GM12878 (cell line): Measurements from ENCODE around the gene TMEM18. TPM values are rescaled to one million over a fixed set of nuclear protein-coding genes. Genes with fewer than 3 reads are reported as not detected.

Source experiments
- ATAC-seq: fragments of 200-7000 bp; cut with Tn5 transposase; 3 replicates; pipeline ENCODE4 v1.9.1; 2020; ENCODE audit warnings: mild to moderate bottlenecking, moderate library complexity
- BruUV-seq: library from RNA; stranded (reverse); fragments of 400-500 nt; replicated peaks from 2 replicates; lab custom pipeline; 2021; lab: Mats Ljungman, UMichigan
- CTCF ChIA-PET: fragments of 300-600 bp; sonication (Branson Sonifier 250); formaldehyde crosslinking; extraction: SDS; loops from one replicate; lab custom pipeline; 2021; ENCODE audit warnings: inconsistent platforms; lab: Yijun Ruan, JAX
- POLR2A ChIA-PET: fragments of 350-600 bp; formaldehyde crosslinking; extraction: SDS; loops from one replicate; lab custom pipeline; 2021; ENCODE audit warnings: inconsistent platforms; lab: Charles Lee
- RAD21 ChIA-PET: fragments of 300-600 bp; sonication (Branson Sonifier 250); formaldehyde crosslinking; loops from one replicate; lab custom pipeline; 2023; ENCODE audit warnings: antibody characterized with exemption; ENCODE audit not compliant: unreplicated experiment; lab: Charles Lee
- SMC1A ChIA-PET: fragments of 300-600 bp; sonication (Branson Sonifier 250); formaldehyde crosslinking; loops from one replicate; lab custom pipeline; 2023; ENCODE audit not compliant: unreplicated experiment, uncharacterized antibody; lab: Charles Lee
- DNase-seq: peaks from one replicate; pipeline ENCODE4 v3.0.0-alpha.2; 2011; ENCODE audit warnings: low read depth, low spot score
- FAIRE-seq: peaks from 3 replicates; lab custom pipeline; 2011; peaks lifted over from hg19 to GRCh38; lab: Jason Lieb, UNC
- H2AFZ ChIP-seq: 2 replicates; pipeline ENCODE4 v1.6.0; 2011; ENCODE audit warnings: low read depth, low read length, control low read depth; ENCODE audit not compliant: control insufficient read depth
- H3K27ac ChIP-seq: 2 replicates; pipeline ENCODE4 v1.5.1; 2011; ENCODE audit warnings: control low read depth; ENCODE audit not compliant: control insufficient read depth, insufficient read depth
- H3K27me3 ChIP-seq, 2 experiments: replicated peaks in 1 of 2; 2 replicates each; pipeline versions ENCODE4 v1.6.0 to v1.6.1; 2011; ENCODE audit warnings: low read length in 1 of 2; ENCODE audit not compliant: control insufficient read depth in 2 of 2, insufficient read depth in 2 of 2
- H3K36me3 ChIP-seq, 2 experiments: 2 replicates each; pipeline ENCODE4 v1.5.1; 2011; ENCODE audit warnings: low read length in 1 of 2; ENCODE audit not compliant: control insufficient read depth in 2 of 2, insufficient read depth in 2 of 2
- H3K4me1 ChIP-seq: 2 replicates; pipeline ENCODE4 v1.6.1; 2011; ENCODE audit warnings: mild to moderate bottlenecking, low read length, moderate library complexity, mixed read lengths; ENCODE audit not compliant: control insufficient read depth, insufficient read depth
- H3K4me2 ChIP-seq: 2 replicates; pipeline ENCODE4 v1.6.0; 2011; ENCODE audit warnings: control low read depth; ENCODE audit not compliant: control insufficient read depth, insufficient read depth
- H3K4me3 ChIP-seq: fragments of 200-600 bp; sonication (generic); 2 replicates; pipeline ENCODE4 v1.5.1; 2016
- H3K79me2 ChIP-seq: 2 replicates; pipeline ENCODE4 v1.6.0; 2011; ENCODE audit warnings: low read length; ENCODE audit not compliant: control insufficient read depth, insufficient read depth
- H3K9ac ChIP-seq: 2 replicates; pipeline ENCODE4 v1.8.0; 2011; ENCODE audit warnings: low read length, control low read depth, mixed read lengths; ENCODE audit not compliant: control insufficient read depth, insufficient read depth
- H3K9me3 ChIP-seq: replicated peaks from 3 replicates; pipeline ENCODE4 v1.5.1; 2011; ENCODE audit warnings: mild to moderate bottlenecking, low read length; ENCODE audit not compliant: control insufficient read depth, insufficient read depth
- H4K20me1 ChIP-seq: 2 replicates; pipeline ENCODE4 v1.6.0; 2011; ENCODE audit not compliant: control insufficient read depth, insufficient read depth
- BCL11A ChIP-seq: IDR thresholded peaks from 2 replicates; pipeline ENCODE4 v1.6.1; 2011; ENCODE audit warnings: low read depth, low read length
- POLR2A ChIP-seq: IDR thresholded peaks from 2 replicates; pipeline ENCODE4 v1.6.1; 2011; ENCODE audit warnings: low read depth, mild to moderate bottlenecking, low read length
- RAD51 ChIP-seq: fragments of 450-650 bp; IDR thresholded peaks from 2 replicates; pipeline ENCODE4 v1.6.1; 2016; ENCODE audit warnings: moderate library complexity, mild to moderate bottlenecking, inconsistent platforms
- SMARCA5 ChIP-seq: fragments of 450-650 bp; IDR thresholded peaks from 2 replicates; pipeline ENCODE4 v1.6.1; 2017; ENCODE audit warnings: mild to moderate bottlenecking
- STAT3 ChIP-seq: IDR thresholded peaks from 2 replicates; pipeline ENCODE4 v1.6.1; 2011; ENCODE audit warnings: low read depth, low read length, improper control_type of control experiment
- YY1 ChIP-seq: IDR thresholded peaks from 2 replicates; pipeline ENCODE4 v1.6.1; 2011; ENCODE audit warnings: low read depth, mild to moderate bottlenecking, low read length
- WGBS: methylation state at CpG from one replicate; pipeline ENCODE4 v1.1.6; 2016; ENCODE audit warnings: low lambda C conversion rate; ENCODE audit not compliant: insufficient replicate concordance, insufficient coverage; ENCODE audit errors: missing lambda C conversion rate; 5-methylcytosine and 5-hydroxymethylcytosine counted together
- in situ Hi-C: fragments of 300-500 bp; cut with MboI; formaldehyde crosslinking; loops from 9 replicates; pipeline ENCODE4 v1.14.3; 2018; ENCODE audit warnings: mixed read lengths
- intact Hi-C: fragments of 100-400 bp; cut with micrococcal nuclease; formaldehyde crosslinking; loops from one replicate; pipeline ENCODE4 v1.14.2; 2022; ENCODE audit not compliant: unreplicated experiment
- polyA plus RNA-seq, 11 experiments: library from polyadenylated mRNA; depleted of rRNA in 4 of 11; unstranded in 6 of 11; stranded (reverse) in 5 of 11; fragments of >200 nt; fragmentation: Nextera tagmentation in 4 of 11; fragmentation: Illumina TruSeq in 1 of 11; extraction: Ambion mirVana in 4 of 11; extraction: Trizol in 1 of 11; gene quantifications; 1 replicate in 1 of 11; 2 replicates in 10 of 11; pipeline versions ENCODE4 v1.2.1 to v1.2.3, GENCODE V29; 2011 to 2016; ENCODE audit warnings: inconsistent platforms in 2 of 11, missing spikeins in 2 of 11, low read depth in 1 of 11
- total RNA-seq, 4 experiments: library from RNA; depleted of rRNA in 3 of 4; stranded (reverse); fragments of >200 nt in 3 of 4; fragmentation: Illumina TruSeq in 1 of 4; extraction: Trizol in 1 of 4; gene quantifications; 2 replicates each; pipeline versions ENCODE4 v1.2.1 to v1.2.3, GENCODE V29; 2013 to 2021

TMEM18 gene
- total and polyA plus RNA-seq, 10 of the 15 experiments (the other 5 are each of a cell fraction or from before 2014, with no cell fraction given): 11.2 to 56.3 (median 26.0) TPM

DNA sequence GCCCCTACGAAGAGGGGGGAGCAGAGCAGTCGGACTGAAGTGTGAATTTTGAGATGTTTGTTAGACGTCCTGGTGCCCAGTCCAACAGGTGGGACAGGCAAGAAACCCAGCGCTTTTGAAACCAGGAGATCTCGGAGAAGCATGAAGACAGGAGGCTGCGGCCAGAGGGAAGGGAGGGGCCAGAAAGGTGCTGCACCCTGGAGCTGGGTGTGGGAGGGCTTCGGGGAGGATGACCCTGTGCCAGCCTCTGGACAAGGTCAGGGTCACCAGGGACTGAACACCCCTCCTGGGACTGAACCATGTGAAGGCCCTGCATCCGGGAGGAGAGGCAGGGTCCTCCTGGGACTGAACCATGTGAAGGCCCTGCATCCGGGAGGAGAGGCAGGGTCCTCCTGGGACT, 6.1 kb downstream of the TMEM18 start:
- Histone ChIP-seq H3K27ac (no peak overlapping the region), H3K27me3 (no peaks in the 10 kb centered on the region), H3K9ac (no peak overlapping the region), H3K4me3 (no peak overlapping the region), H3K4me2 (no peak overlapping the region), H3K9me3 (peaks cover 8% of the 10 kb centered on the region; the same call in 2 of the 3 replicates), H4K20me1 (0 out of 2 replicates have a peak, but pooled peaks cover 6% of the 10 kb centered on the region), H3K36me3 (peaks cover 13 to 40% of the 10 kb centered on the region in 2 experiments), H2AFZ (no peak overlapping the region), H3K4me1 (peaks cover 10% of the 10 kb centered on the region), H3K79me2 (peaks cover 20% of the 10 kb centered on the region)
- intact Hi-C loops: no loop called here
- FAIRE-seq: no peak
- CTCF ChIA-PET: no interaction called here
- ATAC-seq: no peak
- SMC1A ChIA-PET: no interaction called here
- WGBS: 7% methylated on average over 7 of the region's 9 CpGs
- RAD21 ChIA-PET: no interaction called here
- in situ Hi-C loops: no loop called here
- POLR2A ChIA-PET: no interaction called here
- TF ChIP-seq BCL11A (no peak), RAD51 (no peak), STAT3 (no peak), SMARCA5 (no peak)
- no TSS peak for BruUV-seq
- DNase-seq: no peak

DNA sequence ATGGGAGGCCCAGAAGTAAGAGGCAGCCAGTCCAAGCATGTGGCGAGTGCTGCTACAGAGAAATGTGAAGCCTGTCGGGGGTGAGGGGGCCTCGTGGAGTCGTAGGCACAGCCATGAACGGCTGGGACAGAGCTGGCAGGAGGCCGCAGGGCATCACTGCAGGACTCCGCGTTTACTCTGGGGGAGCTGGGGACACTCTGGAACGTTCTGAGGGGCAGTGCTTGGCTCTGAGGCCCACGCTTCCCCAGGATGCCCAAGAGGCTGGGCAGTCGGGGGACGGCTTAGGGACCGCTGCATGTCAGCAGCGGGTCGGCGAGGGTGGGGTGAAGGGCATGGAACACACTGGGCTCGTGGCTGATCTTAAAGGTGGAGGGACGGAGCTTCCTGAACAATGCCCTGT, 6.6 kb downstream of the TMEM18 start:
- RAD21 ChIA-PET: no interaction called here
- TF ChIP-seq YY1: no peak
- peak; percentile 20; the same call in 1 of the 2 replicates for TF ChIP-seq POLR2A
- TF ChIP-seq, all 136 proteins: peak for 1
- H3K4me1 ChIP-seq: peaks cover 10% of the 10 kb centered on the region
- WGBS: 93% methylated on average over 16 of the region's 18 CpGs
- no peak overlapping the region for H3K4me2 ChIP-seq
- H2AFZ ChIP-seq: no peak overlapping the region
- no peak overlapping the region for H3K27ac ChIP-seq
- peaks cover 15% of the 10 kb centered on the region for H3K79me2 ChIP-seq
- DNase-seq (no peak), ATAC-seq (no peak), FAIRE-seq (no peak)
- peaks cover 15 to 42% of the 10 kb centered on the region in 2 experiments for H3K36me3 ChIP-seq
- intact Hi-C loops: no loop called here
- ChIA-PET SMC1A (no interaction called here), CTCF (no interaction called here), POLR2A (no interaction called here)
- H3K9ac ChIP-seq: no peak overlapping the region
- H4K20me1 ChIP-seq: 0 out of 2 replicates have a peak, but pooled peaks cover 6% of the 10 kb centered on the region
- no peak overlapping the region for H3K4me3 ChIP-seq
- peaks cover 13% of the 10 kb centered on the region; the same call in 2 of the 3 replicates for H3K9me3 ChIP-seq
- in situ Hi-C loops: no loop called here
- no TSS peak for BruUV-seq
- no peaks in the 10 kb centered on the region for H3K27me3 ChIP-seq
